SJCRH30 (cell line): ENCODE data around the gene CCL20. TPM values are rescaled to one million over a fixed set of nuclear protein-coding genes. Genes with fewer than 3 reads are reported as not detected.
A peak's percentile ranks its signal among the peaks of the same experiment; 100 is the strongest.
"Not testable (repeated sequence)": the region's sequence is repeated elsewhere in the genome, so short reads cannot be mapped to it uniquely, and the experiment has no call there.

ENCODE experiments used
- DNase-seq, 2 experiments: peaks; one replicate each; pipeline ENCODE4 v3.0.0-alpha.2; 2015 to 2020
- H3K27ac ChIP-seq: fragments of 250-450 bp; sonication (Bioruptor Pico); 2 replicates; pipeline ENCODE4 v1.5.1; 2020; ENCODE audit warnings: mild to moderate bottlenecking, moderate library complexity
- H3K27me3 ChIP-seq: fragments of 250-450 bp; sonication (Bioruptor Pico); 2 replicates; pipeline ENCODE4 v1.5.1; 2020; ENCODE audit warnings: mild to moderate bottlenecking, moderate library complexity
- H3K36me3 ChIP-seq: fragments of 250-450 bp; sonication (Bioruptor Pico); 2 replicates; pipeline ENCODE4 v1.5.1; 2020; ENCODE audit warnings: mild to moderate bottlenecking, moderate library complexity
- H3K4me1 ChIP-seq: fragments of 250-450 bp; sonication (Bioruptor Pico); 2 replicates; pipeline ENCODE4 v1.5.1; 2020; ENCODE audit warnings: mild to moderate bottlenecking, moderate library complexity
- H3K4me3 ChIP-seq: fragments of 250-450 bp; sonication (Bioruptor Pico); 2 replicates; pipeline ENCODE4 v1.5.1; 2020; ENCODE audit warnings: mild to moderate bottlenecking, moderate library complexity
- H3K9me3 ChIP-seq: fragments of 250-450 bp; sonication (Bioruptor Pico); replicated peaks from 2 replicates; pipeline ENCODE4 v1.5.1; 2020; ENCODE audit warnings: mild to moderate bottlenecking, moderate library complexity
- total RNA-seq: library from RNA; depleted of rRNA; stranded (reverse); fragments of >200 nt; shearing (Covaris generic); gene quantifications from 2 replicates; pipeline ENCODE4 v1.2.3, GENCODE V29; 2014

Gene CCL20
- total RNA-seq, 1 experiment from 2014 or later: 4.2 TPM

- Histone ChIP-seq H3K9me3 (no peaks in the 10 kb centered on the region), H3K27me3 (no peaks in the 10 kb centered on the region), H3K27ac (no peak overlapping the region)
Observed at GRCh38 chr2:227834916-227835650, 21.4 kb downstream of the CCL20 start.

GRCh38 chr2:227839339-227840129, 25.9 kb downstream of the CCL20 start:
- not testable (repeated sequence) for DNase-seq, H3K9me3 ChIP-seq

More at GRCh38 chr2:227834916-227835650, 21.4 kb downstream of the CCL20 start:
- no peak overlapping the region for H3K4me3 ChIP-seq
- no peak for DNase-seq
- H3K36me3 ChIP-seq: no peaks in the 10 kb centered on the region
- H3K4me1 ChIP-seq: no peaks in the 10 kb centered on the region

GRCh38 chr2:227846831-227847230, 33.2 kb downstream of the CCL20 start:
- no peaks in the 10 kb centered on the region for H3K27me3 ChIP-seq
- no peak overlapping the region for H3K4me3 ChIP-seq
- 0 out of 2 replicates have a peak, but pooled peaks cover 2% of the 10 kb centered on the region for H3K4me1 ChIP-seq
- no peaks in the 10 kb centered on the region; the same call in 1 of the 2 replicates for H3K9me3 ChIP-seq
- H3K36me3 ChIP-seq: no peaks in the 10 kb centered on the region
- DNase-seq: no peak
- H3K27ac ChIP-seq: no peak overlapping the region

More at GRCh38 chr2:227839339-227840129, 25.9 kb downstream of the CCL20 start:
- not testable (repeated sequence) for H3K27me3 ChIP-seq, H3K4me1 ChIP-seq, H3K27ac ChIP-seq, H3K36me3 ChIP-seq, H3K4me3 ChIP-seq

GRCh38 chr2:227848146-227848545, 34.5 kb downstream of the CCL20 start:
- no peak overlapping the region for H3K27ac ChIP-seq
- no peak for DNase-seq
- no peaks in the 10 kb centered on the region for H3K27me3 ChIP-seq
- H3K36me3 ChIP-seq: no peaks in the 10 kb centered on the region
- H3K9me3 ChIP-seq: no peaks in the 10 kb centered on the region; the same call in 1 of the 2 replicates
- 0 out of 2 replicates have a peak, but pooled peaks cover 3% of the 10 kb centered on the region for H3K4me1 ChIP-seq
- H3K4me3 ChIP-seq: no peak overlapping the region

GRCh38 chr2:227848586-227848985, 34.9 kb downstream of the CCL20 start:
- no peak for DNase-seq
- H3K27ac ChIP-seq: no peak overlapping the region
- H3K4me1 ChIP-seq: peaks cover 3% of the 10 kb centered on the region; the same call in 1 of the 2 replicates
- no peaks in the 10 kb centered on the region; the same call in 1 of the 2 replicates for H3K9me3 ChIP-seq
- H3K36me3 ChIP-seq: no peaks in the 10 kb centered on the region
- H3K27me3 ChIP-seq: no peaks in the 10 kb centered on the region
- H3K4me3 ChIP-seq: no peak overlapping the region

- no peak for DNase-seq
- H3K4me3 ChIP-seq: no peak overlapping the region
- no peaks in the 10 kb centered on the region for H3K36me3 ChIP-seq
- no peaks in the 10 kb centered on the region for H3K27me3 ChIP-seq
- H3K27ac ChIP-seq: no peak overlapping the region
- H3K9me3 ChIP-seq: peaks cover 3% of the 10 kb centered on the region; the same call in 1 of the 2 replicates
- H3K4me1 ChIP-seq: peaks cover 3% of the 10 kb centered on the region; the same call in 1 of the 2 replicates
Observed at GRCh38 chr2:227849906-227850305, 36.3 kb downstream of the CCL20 start.

- H3K9me3 ChIP-seq: peaks cover 3% of the 10 kb centered on the region; the same call in 1 of the 2 replicates
- H3K27ac ChIP-seq: no peak overlapping the region
- no peaks in the 10 kb centered on the region for H3K27me3 ChIP-seq
- no peak overlapping the region for H3K4me3 ChIP-seq
- peak in 1 of 2 experiments; percentile 33 for DNase-seq
- H3K36me3 ChIP-seq: no peaks in the 10 kb centered on the region
- H3K4me1 ChIP-seq: peaks cover 3% of the 10 kb centered on the region; the same call in 1 of the 2 replicates
Observed at GRCh38 chr2:227853204-227853629, 39.6 kb downstream of the CCL20 start.

GRCh38 chr2:227853765-227854271, 40.2 kb downstream of the CCL20 start:
- peak in 1 of 2 experiments; percentile 27 for DNase-seq
- Histone ChIP-seq H3K9me3 (peaks cover 3% of the 10 kb centered on the region; the same call in 1 of the 2 replicates), H3K36me3 (no peaks in the 10 kb centered on the region), H3K27me3 (no peaks in the 10 kb centered on the region), H3K4me1 (peaks cover 3% of the 10 kb centered on the region; the same call in 1 of the 2 replicates), H3K27ac (no peak overlapping the region), H3K4me3 (no peak overlapping the region)

- H3K27ac ChIP-seq: no peak overlapping the region
- no peak overlapping the region for H3K4me3 ChIP-seq
- H3K27me3 ChIP-seq: no peaks in the 10 kb centered on the region
- no peaks in the 10 kb centered on the region for H3K36me3 ChIP-seq
- 0 out of 2 replicates have a peak, but pooled peaks cover 3% of the 10 kb centered on the region for H3K9me3 ChIP-seq
- H3K4me1 ChIP-seq: peaks cover 3% of the 10 kb centered on the region; the same call in 1 of the 2 replicates
- DNase-seq: no peak
Observed at GRCh38 chr2:227855440-227855839, 41.8 kb downstream of the CCL20 start.

- 0 out of 2 replicates have a peak, but pooled peaks cover 3% of the 10 kb centered on the region for H3K9me3 ChIP-seq
- no peak overlapping the region for H3K27ac ChIP-seq
- H3K36me3 ChIP-seq: no peaks in the 10 kb centered on the region
- H3K27me3 ChIP-seq: no peaks in the 10 kb centered on the region
- no peak for DNase-seq
- no peak overlapping the region for H3K4me3 ChIP-seq
- H3K4me1 ChIP-seq: peaks cover 7% of the 10 kb centered on the region; the same call in 1 of the 2 replicates
Observed at GRCh38 chr2:227856697-227857096, 43.1 kb downstream of the CCL20 start.

- no peaks in the 10 kb centered on the region for H3K36me3 ChIP-seq
- DNase-seq: no peak
- no peak overlapping the region for H3K27ac ChIP-seq
- H3K4me3 ChIP-seq: no peak overlapping the region
- H3K9me3 ChIP-seq: no peaks in the 10 kb centered on the region
- no peaks in the 10 kb centered on the region for H3K27me3 ChIP-seq
- peaks cover 27% of the 10 kb centered on the region for H3K4me1 ChIP-seq
Observed at GRCh38 chr2:227860221-227860641, 46.6 kb downstream of the CCL20 start.

GRCh38 chr2:227861011-227861410, 47.4 kb downstream of the CCL20 start:
- Histone ChIP-seq H3K27ac (0 out of 2 replicates have a peak overlapping the region, but pooled peaks have one; percentile 1), H3K4me3 (no peak overlapping the region), H3K36me3 (no peaks in the 10 kb centered on the region), H3K4me1 (peaks cover 27% of the 10 kb centered on the region), H3K27me3 (no peaks in the 10 kb centered on the region), H3K9me3 (no peaks in the 10 kb centered on the region)
- DNase-seq: no peak

GRCh38 chr2:227862227-227862740, 48.6 kb downstream of the CCL20 start:
- Histone ChIP-seq H3K36me3 (no peaks in the 10 kb centered on the region), H3K27ac (peak overlapping the region; percentile 78), H3K4me3 (no peak overlapping the region), H3K27me3 (no peaks in the 10 kb centered on the region), H3K4me1 (peaks cover 27% of the 10 kb centered on the region), H3K9me3 (no peaks in the 10 kb centered on the region)
- DNase-seq: peak; percentile 27 to 67
